ENCODE results near the gene CACNA1E. TPM values are rescaled to one million over a fixed set of nuclear protein-coding genes. Genes with fewer than 3 reads are reported as not detected.

CACNA1E gene
- total RNA-seq, 6 donors from 2014 or later = 0.17 to 1.4 (median 0.51) TPM

GRCh38 chr1:181632960-181633359, 149.6 kb downstream of the CACNA1E start:
- Histone ChIP-seq H3K4me3 (no peak overlapping the region), H3K36me3 (no peaks in the 10 kb centered on the region), H3K9me3 (no peaks in the 10 kb centered on the region), H3K4me1 (no peaks in the 10 kb centered on the region), H3K27me3 (no peaks in the 10 kb centered on the region), H3K27ac (no peak overlapping the region)
- ATAC-seq (ENCODE audit: low FRiP score in 2 of 2) = no peak
- WGBS, 2 donors = 81% methylated on average over 6 of the region's 6 CpGs
- TF ChIP-seq POLR2AphosphoS5 (IDR thresholded peaks at IDR 0.05) (no peak), POLR2A (IDR thresholded peaks at IDR 0.05) (no peak), CTCF (IDR thresholded peaks at IDR 0.05) (no peak), EP300 (IDR thresholded peaks at IDR 0.05) (no peak)
- no peak for DNase-seq

DNA sequence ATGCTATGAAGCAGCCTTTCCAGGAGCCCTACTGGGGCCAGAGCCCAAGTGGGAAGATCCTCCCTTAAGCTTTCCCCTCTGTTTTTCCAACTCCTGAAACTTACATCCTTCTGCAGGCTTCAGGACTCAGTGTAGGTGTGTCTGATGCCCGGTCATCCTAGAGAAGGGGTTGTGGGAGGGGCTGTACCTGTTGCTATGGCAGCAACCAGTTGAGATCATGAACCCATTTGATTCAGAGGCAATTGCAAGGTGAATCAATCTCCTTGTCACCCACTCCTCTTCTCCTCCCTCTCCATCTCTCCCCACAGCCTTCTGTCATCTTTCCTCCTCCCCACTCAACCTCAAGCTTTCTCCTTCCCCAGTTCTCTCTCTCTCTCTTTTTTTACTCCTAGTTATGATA, 151.8 kb downstream of the CACNA1E start:
- 20 to 43% methylated on average over 1 of the region's 1 CpG for WGBS, 2 donors
- Histone ChIP-seq H3K4me1 (no peaks in the 10 kb centered on the region), H3K9me3 (no peaks in the 10 kb centered on the region), H3K36me3 (no peaks in the 10 kb centered on the region), H3K4me3 (no peak overlapping the region), H3K27ac (no peak overlapping the region), H3K27me3 (no peaks in the 10 kb centered on the region)
- no peak for TF ChIP-seq CTCF (IDR thresholded peaks at IDR 0.05)
- TF ChIP-seq POLR2AphosphoS5 (IDR thresholded peaks at IDR 0.05) = no peak
- TF ChIP-seq POLR2A (IDR thresholded peaks at IDR 0.05) = no peak
- TF ChIP-seq EP300 (IDR thresholded peaks at IDR 0.05) = no peak
- ATAC-seq (ENCODE audit: low FRiP score in 2 of 2) (no peak), DNase-seq (no peak)

- Histone ChIP-seq H3K27ac (no peak overlapping the region), H3K27me3 (no peaks in the 10 kb centered on the region), H3K36me3 (no peaks in the 10 kb centered on the region), H3K4me1 (no peaks in the 10 kb centered on the region), H3K4me3 (no peak overlapping the region), H3K9me3 (no peaks in the 10 kb centered on the region)
- no peak for TF ChIP-seq EP300 (IDR thresholded peaks at IDR 0.05)
- TF ChIP-seq CTCF (IDR thresholded peaks at IDR 0.05) = no peak
- no peak for TF ChIP-seq POLR2A (IDR thresholded peaks at IDR 0.05)
- no peak for TF ChIP-seq POLR2AphosphoS5 (IDR thresholded peaks at IDR 0.05)
- ATAC-seq (ENCODE audit: low FRiP score in 2 of 2) (no peak), DNase-seq (no peak)
These were observed 154.7 kb downstream of the CACNA1E start for GRCh38 chr1:181637998-181638397.

GRCh38 chr1:181640956-181641355, 157.6 kb downstream of the CACNA1E start:
- no peaks in the 10 kb centered on the region for H3K4me1 ChIP-seq
- ATAC-seq (ENCODE audit: low FRiP score in 2 of 2) (no peak), DNase-seq (no peak)
- no peak overlapping the region for H3K4me3 ChIP-seq
- no peak overlapping the region for H3K27ac ChIP-seq
- WGBS, 2 donors = 53 to 76% methylated on average over 3 of the region's 3 CpGs
- no peaks in the 10 kb centered on the region for H3K36me3 ChIP-seq
- no peaks in the 10 kb centered on the region for H3K9me3 ChIP-seq
- H3K27me3 ChIP-seq = no peaks in the 10 kb centered on the region
- TF ChIP-seq CTCF (IDR thresholded peaks at IDR 0.05) = no peak
- no peak for TF ChIP-seq POLR2A (IDR thresholded peaks at IDR 0.05)

DNA sequence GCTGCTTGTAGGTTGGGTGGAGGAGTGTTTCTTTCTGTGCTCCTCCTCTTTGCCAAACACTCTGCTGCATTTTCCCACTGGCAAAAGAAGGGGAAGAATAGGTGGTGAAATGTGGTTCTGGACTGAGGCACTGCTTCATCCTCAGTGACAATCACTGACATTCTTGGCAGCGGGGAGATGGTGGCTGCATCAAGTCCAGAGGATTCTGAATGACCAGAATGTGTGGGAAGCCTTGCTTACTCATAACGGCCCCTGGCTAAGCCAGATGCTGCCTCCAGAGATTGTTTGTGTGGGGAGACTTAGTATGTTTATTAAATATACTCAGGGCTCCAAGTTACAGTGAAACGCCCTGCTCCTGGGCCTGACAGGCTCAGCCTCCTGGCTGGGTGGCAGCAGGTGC, 160.3 kb downstream of the CACNA1E start:
- 72 to 79% methylated on average over 2 to 3 of the region's 3 CpGs for WGBS, 2 donors
- Histone ChIP-seq H3K27me3 (no peaks in the 10 kb centered on the region), H3K9me3 (no peaks in the 10 kb centered on the region), H3K36me3 (no peaks in the 10 kb centered on the region), H3K4me1 (peaks cover 0 to 3% (median 0%) of the 10 kb centered on the region in 4 donors), H3K27ac (no peak overlapping the region), H3K4me3 (no peak overlapping the region)
- DNase-seq = no peak
- TF ChIP-seq CTCF (IDR thresholded peaks at IDR 0.05) = no peak
- TF ChIP-seq POLR2AphosphoS5 (IDR thresholded peaks at IDR 0.05) = no peak
- no peak for TF ChIP-seq POLR2A (IDR thresholded peaks at IDR 0.05)
- no peak for TF ChIP-seq EP300 (IDR thresholded peaks at IDR 0.05)
- ATAC-seq (ENCODE audit: low FRiP score in 2 of 2) = no peak
